GM12891 (cell line): ENCODE results near the gene RAP1A.

Experiments used
- PAX5 ChIP-seq: IDR thresholded peaks from 2 replicates; pipeline ENCODE4 v1.6.1; 2011; ENCODE audit warnings: low read length, moderate library complexity, mild to moderate bottlenecking; ENCODE audit not compliant: insufficient read depth, severe bottlenecking
- POLR2A ChIP-seq: IDR thresholded peaks from 2 replicates; pipeline ENCODE4 v1.6.1; 2011; ENCODE audit warnings: low read depth, low read length, control low read depth
- POLR2AphosphoS5 ChIP-seq: IDR thresholded peaks from 2 replicates; pipeline ENCODE4 v1.6.1; 2011; ENCODE audit warnings: low read depth, low read length, control low read depth
- POU2F2 ChIP-seq: IDR thresholded peaks from 2 replicates; pipeline ENCODE4 v1.6.1; 2011; ENCODE audit warnings: low read depth, mild to moderate bottlenecking, control low read depth, low read length, moderate library complexity
- SPI1 ChIP-seq: IDR thresholded peaks from 2 replicates; pipeline ENCODE4 v1.6.1; 2011; ENCODE audit warnings: low read depth, low read length, control low read depth
- TAF1 ChIP-seq: IDR thresholded peaks from 2 replicates; pipeline ENCODE4 v1.6.1; 2011; ENCODE audit warnings: low read depth, low read length, control low read depth

DNA sequence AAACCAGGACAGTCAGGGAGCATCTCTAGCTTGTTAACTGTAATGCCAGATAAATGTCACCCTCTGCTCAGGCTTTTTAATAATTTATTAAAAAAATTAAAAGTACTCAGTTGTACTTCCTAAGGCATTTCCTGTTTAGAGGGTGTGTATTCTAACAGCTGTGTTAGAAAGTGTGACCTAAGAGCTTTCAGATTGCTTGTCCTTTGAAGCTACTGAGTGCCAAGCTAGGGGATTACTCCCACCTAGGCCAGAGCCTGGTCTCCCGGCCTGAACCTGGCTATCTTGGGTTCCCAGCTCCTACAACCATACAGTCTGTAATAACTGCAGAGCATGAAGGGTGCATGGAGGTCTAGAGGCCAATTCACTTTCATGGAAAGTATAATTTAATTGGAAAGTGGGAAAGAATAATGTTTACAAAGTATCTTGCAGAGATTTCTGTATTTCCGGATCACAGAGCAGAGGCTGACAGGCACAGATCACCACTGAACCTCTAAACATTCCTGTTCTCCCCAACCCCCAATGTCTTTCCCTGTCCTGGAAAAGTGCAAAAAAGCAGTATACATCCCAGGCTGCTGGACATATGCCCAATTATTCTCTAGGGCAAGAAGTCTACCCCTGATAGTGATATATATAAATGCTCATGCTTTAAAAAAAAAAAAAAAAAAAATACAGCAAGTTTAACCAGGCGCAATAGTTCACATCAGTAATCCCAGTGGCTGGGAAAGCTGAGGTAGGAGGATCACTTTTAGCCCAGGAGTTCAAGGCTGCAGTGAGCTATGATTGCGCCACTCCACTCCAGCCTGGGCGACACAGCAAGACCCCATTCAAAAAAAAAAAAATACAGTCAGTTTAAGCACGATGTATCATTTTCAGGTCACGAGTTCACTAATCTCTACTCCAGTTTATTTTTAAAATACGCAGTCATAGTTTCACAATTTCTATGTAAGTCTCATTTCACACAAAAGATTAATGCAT lies 36.7 kb upstream of the RAP1A start:
- TF ChIP-seq POLR2AphosphoS5 (no peak), POLR2A (no peak), TAF1 (no peak), SPI1 (no peak), PAX5 (no peak), POU2F2 (no peak)
